ENCODE results near the gene HPN.

The HPN gene

GRCh38 chr19:35065574-35065973 is 24.1 kb downstream of the HPN start:
- no peak for DNase-seq

- no peak for DNase-seq
These were observed 24.6 kb downstream of the HPN start for GRCh38 chr19:35066121-35066520.

GRCh38 chr19:35066691-35067563 is 25.4 kb downstream of the HPN start:
- DNase-seq: peak; percentile 88

- DNase-seq: no peak
These were observed 27.6 kb downstream of the HPN start for GRCh38 chr19:35068941-35069634.

GRCh38 chr19:35069696-35070095 is 28.2 kb downstream of the HPN start:
- no peak for DNase-seq

GRCh38 chr19:35070471-35070870 is 28.9 kb downstream of the HPN start:
- DNase-seq: no peak

- DNase-seq: no peak
These were observed 32.0 kb downstream of the HPN start for GRCh38 chr19:35073516-35073915.

GRCh38 chr19:35073941-35074340 is 32.4 kb downstream of the HPN start:
- no peak for DNase-seq

GRCh38 chr19:35074426-35075201 is 33.1 kb downstream of the HPN start:
- no peak for DNase-seq

- no peak for DNase-seq
These were observed 33.9 kb downstream of the HPN start for GRCh38 chr19:35075202-35076025.

GRCh38 chr19:35076026-35076370 is 34.5 kb downstream of the HPN start:
- no peak for DNase-seq

GRCh38 chr19:35076657-35077056 is 35.1 kb downstream of the HPN start:
- DNase-seq: no peak

- no peak for DNase-seq
These were observed 36.1 kb downstream of the HPN start for GRCh38 chr19:35077411-35078223.

- no peak for DNase-seq
These were observed 38.3 kb downstream of the HPN start for GRCh38 chr19:35079826-35080225.

GRCh38 chr19:35080613-35081170 is 39.2 kb downstream of the HPN start:
- no peak for DNase-seq

- DNase-seq: no peak
These were observed 39.7 kb downstream of the HPN start for GRCh38 chr19:35081201-35081600.

- no peak for DNase-seq
These were observed 42.4 kb downstream of the HPN start for GRCh38 chr19:35083691-35084508.

GRCh38 chr19:35084509-35084762 is 42.9 kb downstream of the HPN start:
- DNase-seq: no peak

GRCh38 chr19:35085947-35086346 is 44.4 kb downstream of the HPN start:
- DNase-seq: peak; percentile 15

- DNase-seq: no peak
These were observed 44.9 kb downstream of the HPN start for GRCh38 chr19:35086455-35086854.

GRCh38 chr19:35087393-35087792 is 45.9 kb downstream of the HPN start:
- DNase-seq: no peak

Data from CD4-positive, alpha-beta T cell treated with Interleukin-10 for 1 hour (primary cell).